ENCODE measurements around the gene FGD4.
A peak's percentile ranks its signal among the peaks of the same experiment; 100 is the strongest.

FGD4 gene

DNA sequence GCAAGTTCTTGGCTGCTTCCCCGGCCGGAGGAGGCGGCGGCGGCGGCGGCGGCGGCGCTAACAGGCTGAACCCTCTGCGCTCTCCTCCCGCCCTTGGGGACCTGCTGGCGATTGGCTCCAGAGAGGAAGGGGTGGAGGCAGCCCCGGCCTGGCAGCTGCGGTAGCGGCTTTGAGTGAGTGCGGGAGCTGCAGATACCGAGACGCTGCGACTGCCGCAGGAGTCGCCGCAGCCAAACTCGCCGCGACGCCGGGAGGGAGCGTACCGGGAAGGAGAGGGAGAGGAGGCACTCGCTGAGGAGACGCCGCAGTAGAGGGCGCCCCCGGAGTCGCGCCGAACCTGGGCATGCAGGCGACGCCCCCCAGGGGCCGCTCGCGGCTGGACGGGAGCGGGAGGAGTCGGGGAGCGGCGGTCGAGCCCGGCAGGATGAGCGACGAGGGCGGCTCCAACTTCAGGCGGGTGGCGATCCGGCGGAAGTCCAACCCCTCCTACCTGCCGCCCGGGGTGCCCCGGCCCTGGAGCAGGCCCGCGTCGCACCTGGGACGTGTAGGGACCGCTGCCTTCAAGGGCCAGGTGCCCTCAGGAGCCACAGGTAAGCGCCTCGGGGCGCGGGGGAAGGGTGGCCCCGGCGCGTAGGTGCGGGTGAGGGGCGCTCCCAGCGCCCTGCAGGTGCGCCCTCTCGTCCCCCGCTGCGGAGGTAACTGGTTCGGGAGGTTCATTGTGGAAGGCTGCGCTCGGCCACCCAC, at the start of gene FGD4:
Gene FGD4 (plus strand): TSS at position 189 of the 744 bp plus-strand sequence.
- FAIRE-seq, result no peak
- TF ChIP-seq, protein P1, sequence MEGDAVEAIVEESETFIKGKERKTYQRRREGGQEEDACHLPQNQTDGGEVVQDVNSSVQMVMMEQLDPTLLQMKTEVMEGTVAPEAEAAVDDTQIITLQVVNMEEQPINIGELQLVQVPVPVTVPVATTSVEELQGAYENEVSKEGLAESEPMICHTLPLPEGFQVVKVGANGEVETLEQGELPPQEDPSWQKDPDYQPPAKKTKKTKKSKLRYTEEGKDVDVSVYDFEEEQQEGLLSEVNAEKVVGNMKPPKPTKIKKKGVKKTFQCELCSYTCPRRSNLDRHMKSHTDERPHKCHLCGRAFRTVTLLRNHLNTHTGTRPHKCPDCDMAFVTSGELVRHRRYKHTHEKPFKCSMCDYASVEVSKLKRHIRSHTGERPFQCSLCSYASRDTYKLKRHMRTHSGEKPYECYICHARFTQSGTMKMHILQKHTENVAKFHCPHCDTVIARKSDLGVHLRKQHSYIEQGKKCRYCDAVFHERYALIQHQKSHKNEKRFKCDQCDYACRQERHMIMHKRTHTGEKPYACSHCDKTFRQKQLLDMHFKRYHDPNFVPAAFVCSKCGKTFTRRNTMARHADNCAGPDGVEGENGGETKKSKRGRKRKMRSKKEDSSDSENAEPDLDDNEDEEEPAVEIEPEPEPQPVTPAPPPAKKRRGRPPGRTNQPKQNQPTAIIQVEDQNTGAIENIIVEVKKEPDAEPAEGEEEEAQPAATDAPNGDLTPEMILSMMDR (IDR thresholded peaks at IDR 0.05; ENCODE audit: insufficient read depth, missing control alignments), result peak; percentile 35
- peak; percentile 66 for DNase-seq (ENCODE audit: insufficient read length, low spot score)

GRCh38 chr12:32353540-32353939, 45.8 kb upstream of the FGD4 start:
- DNase-seq (ENCODE audit: insufficient read length, low spot score), result no peak
- no peak for FAIRE-seq
- TF ChIP-seq, protein P1 (IDR thresholded peaks at IDR 0.05; ENCODE audit: insufficient read depth, missing control alignments), result no peak

DNA sequence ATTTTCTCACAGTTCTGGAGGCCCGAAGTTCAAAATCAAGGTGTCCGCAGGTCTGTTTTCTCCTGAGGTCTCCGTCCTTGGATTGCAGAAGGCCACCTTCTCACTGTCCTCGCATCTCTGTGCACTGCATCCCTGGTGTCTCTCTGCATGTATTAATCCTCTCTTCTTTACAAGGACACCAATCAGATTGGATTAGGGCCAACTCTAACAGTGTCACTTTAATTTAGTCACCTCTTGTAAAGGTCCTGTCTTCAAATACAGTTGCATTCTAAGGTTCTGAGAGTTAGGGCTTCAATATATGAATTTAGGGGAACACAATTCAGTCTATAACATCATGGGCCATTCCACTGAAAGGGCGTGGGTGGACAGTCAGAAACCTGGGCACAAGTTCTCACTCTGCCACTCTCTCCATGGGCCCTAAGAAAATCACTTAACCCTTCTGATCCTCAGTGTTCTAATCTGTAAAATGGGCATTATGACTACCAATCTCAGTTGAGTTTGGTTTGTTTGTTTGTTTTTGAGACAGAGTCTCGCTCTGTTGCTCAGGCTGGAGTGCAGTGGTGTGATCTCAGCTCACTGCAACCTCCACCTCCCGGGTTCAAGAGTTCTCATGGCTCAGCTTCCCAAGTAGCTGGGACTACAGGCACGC, 41.6 kb upstream of the FGD4 start:
- no peak for DNase-seq (ENCODE audit: insufficient read length, low spot score)
- FAIRE-seq, result no peak
- TF ChIP-seq, protein P1 (IDR thresholded peaks at IDR 0.05; ENCODE audit: insufficient read depth, missing control alignments), result no peak

DNA sequence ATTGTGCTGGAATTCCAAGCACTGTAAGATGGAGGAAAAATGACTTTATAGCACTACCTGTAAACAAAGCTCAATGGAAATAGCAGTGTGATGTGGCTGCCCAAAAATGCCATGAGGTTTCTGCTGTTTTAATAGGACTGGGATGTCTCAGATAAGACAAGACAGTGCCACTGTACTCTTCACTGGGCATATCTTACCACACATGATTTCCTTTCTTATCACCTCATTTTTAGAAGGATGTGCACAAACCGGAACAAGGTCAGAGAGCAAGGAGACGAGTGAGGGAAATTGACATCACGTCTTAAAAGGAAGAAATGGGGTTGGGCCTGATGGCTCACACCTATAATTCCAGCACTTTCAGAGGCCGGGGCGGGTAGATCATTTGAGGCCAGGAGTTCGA, 38.4 kb upstream of the FGD4 start:
- FAIRE-seq (no peak), DNase-seq (ENCODE audit: insufficient read length, low spot score) (no peak)
- TF ChIP-seq, protein P1 (IDR thresholded peaks at IDR 0.05; ENCODE audit: insufficient read depth, missing control alignments), result no peak

DNA sequence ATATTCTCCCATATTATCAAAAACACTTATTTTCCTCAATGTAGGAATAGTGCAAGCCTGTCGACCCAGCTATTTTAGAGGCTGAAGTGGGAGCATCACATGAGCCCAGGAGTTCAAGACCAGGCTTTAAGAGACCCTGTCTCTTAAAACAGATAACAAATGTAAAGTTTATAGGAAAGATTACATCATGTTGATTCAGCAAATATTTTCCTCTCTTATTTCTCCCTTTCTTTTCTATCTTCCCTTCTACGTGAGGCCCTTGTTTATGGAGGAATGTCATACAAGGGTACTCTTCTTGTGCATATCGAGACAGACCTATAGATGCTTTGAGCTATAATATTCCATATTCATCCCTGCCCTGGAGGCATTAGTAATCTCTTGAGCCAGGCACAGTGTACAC, 36.5 kb upstream of the FGD4 start:
- DNase-seq (ENCODE audit: insufficient read length, low spot score), result no peak
- TF ChIP-seq, protein P1 (IDR thresholded peaks at IDR 0.05; ENCODE audit: insufficient read depth, missing control alignments), result no peak
- FAIRE-seq, result no peak

- no peak for DNase-seq (ENCODE audit: insufficient read length, low spot score)
- FAIRE-seq, result no peak
- TF ChIP-seq, protein P1 (IDR thresholded peaks at IDR 0.05; ENCODE audit: insufficient read depth, missing control alignments), result peak; percentile 74
Observed at GRCh38 chr12:32365473-32366064, 33.8 kb upstream of the FGD4 start.
